Activated T-cell treated with anti-CD3 and anti-CD28 coated beads, Interleukin-2, amount 50 U/mL, for 72 hours (primary cell): ENCODE data around the gene FAM20A. TPM values are rescaled to one million over a fixed set of nuclear protein-coding genes. Genes with fewer than 3 reads are reported as not detected.

Source experiments
- ATAC-seq, 2 donors: fragments of 150-1000 bp; cut with Tn5 transposase; replicated peaks in 1 of 2; 2 replicates each; pipeline ENCODE4 v1.10.0; 2021; ENCODE audit warnings: moderate library complexity in 2 of 2, mild to moderate bottlenecking in 1 of 2
- DNase-seq, 2 donors: peaks; one replicate each; pipeline ENCODE4 v3.0.0; 2021 to 2022; ENCODE audit warnings: mixed read lengths in 1 of 2
- H3K27ac Mint-ChIP-seq: one replicate; pipeline ENCODE4 v1.8.0; 2022; ENCODE audit warnings: mild to moderate bottlenecking, moderate library complexity, mixed read lengths
- H3K27me3 Mint-ChIP-seq: one replicate; pipeline ENCODE4 v1.8.0; 2022; ENCODE audit warnings: low read depth, mixed read lengths
- H3K36me3 Mint-ChIP-seq, 2 donors: one replicate each; pipeline ENCODE4 v1.8.0; 2022; ENCODE audit warnings: mixed read lengths in 2 of 2, mild to moderate bottlenecking in 1 of 2; ENCODE audit not compliant: insufficient read depth in 2 of 2
- H3K4me1 Mint-ChIP-seq: one replicate; pipeline ENCODE4 v1.8.0; 2022; ENCODE audit warnings: low read depth, mixed read lengths
- H3K4me3 Mint-ChIP-seq, 2 donors: one replicate each; pipeline ENCODE4 v1.8.0; 2022; ENCODE audit warnings: mild to moderate bottlenecking in 2 of 2, mixed read lengths in 2 of 2, moderate library complexity in 2 of 2
- H3K9me3 Mint-ChIP-seq, 2 donors: one replicate each; pipeline ENCODE4 v1.8.0; 2022; ENCODE audit warnings: mixed read lengths in 2 of 2
- total RNA-seq, 2 donors: library from RNA; stranded (reverse); gene quantifications; one replicate each; pipeline ENCODE4 v1.2.3, GENCODE V29; 2022

Gene FAM20A
- total RNA-seq, 2 donors from 2014 or later: not detected

- DNase-seq: no peak
- no peaks in the 10 kb centered on the region for H3K36me3 Mint-ChIP-seq
- H3K9me3 Mint-ChIP-seq: no peaks in the 10 kb centered on the region
- H3K27me3 Mint-ChIP-seq: peaks cover 10% of the 10 kb centered on the region
- no peaks in the 10 kb centered on the region for H3K4me1 Mint-ChIP-seq
- ATAC-seq: no peak
- H3K4me3 Mint-ChIP-seq: no peak overlapping the region
- no peak overlapping the region for H3K27ac Mint-ChIP-seq
These were observed 35.3 kb downstream of the FAM20A start for GRCh38 chr17:68565661-68566441.

GRCh38 chr17:68564415-68565111, 36.6 kb downstream of the FAM20A start:
- ATAC-seq (no peak), DNase-seq (no peak)
- Mint-ChIP-seq H3K36me3 (no peaks in the 10 kb centered on the region), H3K27ac (no peak overlapping the region), H3K4me3 (no peak overlapping the region), H3K9me3 (no peaks in the 10 kb centered on the region), H3K4me1 (no peaks in the 10 kb centered on the region), H3K27me3 (peaks cover 10% of the 10 kb centered on the region)

GRCh38 chr17:68562736-68563135, 38.4 kb downstream of the FAM20A start:
- Mint-ChIP-seq H3K9me3 (no peaks in the 10 kb centered on the region), H3K36me3 (no peaks in the 10 kb centered on the region), H3K4me3 (no peak overlapping the region), H3K27me3 (peaks cover 10% of the 10 kb centered on the region), H3K4me1 (no peaks in the 10 kb centered on the region), H3K27ac (no peak overlapping the region)
- no peak for ATAC-seq
- no peak for DNase-seq

DNA sequence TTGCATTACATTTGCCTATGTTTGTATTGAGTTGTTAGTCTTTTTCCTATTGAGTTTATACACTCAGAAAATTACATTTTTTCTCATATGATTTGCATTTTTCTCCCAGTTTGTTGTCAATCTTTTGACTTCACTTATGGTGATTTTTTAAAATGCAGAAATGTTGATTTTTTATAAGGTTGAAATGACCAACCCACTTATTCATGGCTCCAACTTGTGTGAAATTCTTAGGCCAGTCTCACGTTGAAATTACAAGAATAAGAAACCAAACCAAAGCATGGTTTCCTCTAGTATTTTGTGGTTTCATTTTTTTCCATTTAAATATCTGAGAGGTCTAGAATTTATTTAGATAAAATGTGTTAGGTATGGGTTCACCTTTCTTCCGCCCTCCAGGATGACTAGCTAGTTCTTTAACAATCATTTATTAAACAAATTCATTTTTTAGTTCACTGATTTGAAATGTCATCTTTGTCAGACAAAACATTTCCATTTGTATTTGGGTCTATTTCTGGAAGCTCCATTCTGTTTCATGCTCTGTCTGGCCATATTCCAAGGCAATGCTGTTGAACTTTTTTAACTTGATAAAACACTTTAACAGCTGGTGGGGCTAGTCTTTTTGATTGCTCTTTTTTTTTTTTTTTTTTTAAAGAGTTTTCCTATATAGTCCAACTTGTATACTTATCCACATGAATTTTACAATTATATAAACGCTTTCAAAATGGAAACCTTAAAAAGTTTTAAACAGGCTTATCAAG, 40.0 kb downstream of the FAM20A start:
- Mint-ChIP-seq H3K27ac (no peak overlapping the region), H3K4me1 (no peaks in the 10 kb centered on the region), H3K36me3 (no peaks in the 10 kb centered on the region), H3K9me3 (no peaks in the 10 kb centered on the region), H3K27me3 (peaks cover 8% of the 10 kb centered on the region), H3K4me3 (no peak overlapping the region)
- ATAC-seq: no peak
- DNase-seq: no peak

DNA sequence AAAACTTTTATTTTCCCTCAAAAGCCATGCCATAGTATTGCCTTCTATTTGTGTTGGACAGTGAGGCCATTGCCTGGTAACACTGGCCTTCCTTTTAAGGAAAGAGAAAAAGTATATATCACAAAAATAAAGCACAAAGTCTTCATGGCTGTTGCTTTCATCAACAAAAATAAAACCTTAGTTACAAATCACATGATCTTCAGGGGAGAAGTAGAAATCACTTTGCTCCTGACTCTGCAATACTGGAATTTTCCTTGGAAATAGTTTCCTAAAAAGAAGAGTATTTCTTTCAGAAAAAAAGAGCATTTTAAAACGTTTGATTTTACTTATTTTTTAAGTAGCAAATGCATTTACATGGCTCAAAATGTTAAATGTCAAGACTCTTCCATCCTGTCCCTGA, 41.9 kb downstream of the FAM20A start:
- Mint-ChIP-seq H3K27ac (no peak overlapping the region), H3K27me3 (no peaks in the 10 kb centered on the region), H3K4me3 (no peak overlapping the region), H3K36me3 (no peaks in the 10 kb centered on the region), H3K9me3 (peaks cover 0 to 1% of the 10 kb centered on the region in 2 donors), H3K4me1 (no peaks in the 10 kb centered on the region)
- no peak for DNase-seq
- ATAC-seq: no peak

DNA sequence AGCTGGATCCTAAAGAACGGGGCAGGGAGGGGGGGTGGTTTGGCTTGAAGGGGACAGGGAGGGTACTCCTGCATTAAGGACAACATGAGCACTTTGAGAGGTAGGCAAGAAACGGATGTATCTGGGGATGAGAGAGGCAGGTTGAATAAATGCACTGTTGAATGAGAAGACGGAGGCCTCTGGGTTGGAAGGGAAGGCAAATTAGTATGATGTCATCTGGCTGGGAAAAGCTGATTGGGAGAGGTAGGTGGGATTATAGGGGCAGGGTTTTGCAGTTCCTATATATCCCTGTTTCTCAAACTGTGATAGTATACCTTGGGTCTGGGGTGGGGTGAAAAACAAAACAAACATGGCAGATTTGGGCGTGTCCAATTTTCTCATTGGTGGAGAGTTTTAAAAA, 44.6 kb downstream of the FAM20A start:
- no peak for DNase-seq
- Mint-ChIP-seq H3K4me3 (no peak overlapping the region), H3K27ac (no peak overlapping the region), H3K36me3 (no peaks in the 10 kb centered on the region), H3K27me3 (no peaks in the 10 kb centered on the region), H3K9me3 (peaks cover 0 to 1% of the 10 kb centered on the region in 2 donors), H3K4me1 (no peaks in the 10 kb centered on the region)
- no peak for ATAC-seq

DNA sequence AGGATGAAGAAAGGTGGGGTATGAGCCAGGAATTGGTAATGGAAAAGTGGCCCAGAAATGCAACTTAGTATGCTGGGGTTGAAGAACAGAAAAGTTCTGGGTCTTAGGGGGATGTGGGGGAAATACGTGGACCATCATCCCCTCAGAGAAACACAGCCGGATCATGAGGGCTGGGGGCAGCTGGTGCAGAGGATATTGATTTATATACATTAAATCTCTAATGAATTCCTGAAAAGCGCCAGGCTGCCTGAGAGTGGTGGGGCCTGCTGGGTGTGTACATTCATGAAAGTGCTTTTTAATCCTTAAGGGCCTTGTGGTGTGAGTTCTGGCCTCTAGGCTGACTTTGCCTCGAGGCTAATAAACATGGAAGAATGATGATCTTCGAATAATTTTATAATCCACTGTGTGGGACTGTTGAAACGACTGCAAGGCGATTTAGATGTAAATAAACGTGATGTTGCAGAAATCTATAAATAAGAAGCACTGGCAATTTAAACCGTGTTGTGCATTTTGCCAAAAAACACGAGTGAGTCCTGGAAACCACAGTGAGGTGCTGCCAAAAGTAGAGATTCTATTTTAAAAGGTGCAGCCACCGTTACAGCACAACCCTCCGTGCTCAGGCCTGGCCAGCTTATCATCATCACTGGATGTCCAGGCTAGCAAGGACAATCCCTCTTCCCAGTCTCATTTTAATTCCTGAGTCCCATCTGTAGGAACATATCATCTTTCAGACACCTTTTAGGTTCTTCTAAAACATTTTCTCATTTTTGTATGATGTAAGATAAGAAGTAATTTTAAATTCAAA, 56.9 kb downstream of the FAM20A start:
- Mint-ChIP-seq H3K9me3 (peaks cover 0 to 2% of the 10 kb centered on the region in 2 donors), H3K27ac (no peak overlapping the region), H3K4me1 (no peaks in the 10 kb centered on the region), H3K4me3 (no peak overlapping the region), H3K27me3 (no peaks in the 10 kb centered on the region), H3K36me3 (peaks cover 0 to 2% of the 10 kb centered on the region in 2 donors)
- ATAC-seq (no peak), DNase-seq (no peak)

DNA sequence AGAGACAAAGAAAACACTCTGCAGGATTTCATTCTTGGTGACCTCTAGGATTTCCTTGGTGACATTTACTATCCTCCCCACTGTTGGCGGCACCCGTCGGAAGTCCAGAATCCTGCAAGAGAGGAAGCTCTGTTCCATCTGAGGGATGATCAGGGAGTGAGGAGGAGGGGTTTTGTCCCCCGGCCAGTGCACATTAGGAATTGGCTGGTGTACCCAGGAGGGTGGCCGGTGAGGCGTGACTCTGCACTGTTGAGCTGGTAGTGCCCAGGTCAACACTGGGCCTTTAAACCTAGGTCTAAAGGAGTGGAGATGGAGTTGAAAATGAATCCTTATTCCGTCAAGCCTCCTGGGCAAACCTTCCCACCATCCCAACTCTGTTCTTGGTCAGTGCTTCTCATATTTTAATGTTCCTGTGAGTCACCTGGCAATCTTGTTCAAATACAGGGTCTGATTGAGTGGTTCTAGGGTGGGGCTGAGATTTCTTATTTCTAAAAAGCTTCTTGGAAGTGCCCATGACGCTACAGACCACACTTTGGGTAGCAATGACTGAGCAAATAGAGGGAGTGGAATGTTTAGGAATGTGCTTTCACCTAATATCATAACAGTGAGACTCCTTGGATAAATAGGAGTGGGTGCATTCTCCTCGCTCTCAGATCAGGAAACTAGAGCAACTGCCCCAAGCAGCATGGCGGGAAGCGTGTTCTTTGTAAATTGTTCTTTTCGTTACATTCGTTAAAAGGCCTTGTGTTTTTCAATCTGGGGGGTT, 58.3 kb downstream of the FAM20A start:
- DNase-seq: no peak
- Mint-ChIP-seq H3K9me3 (peaks cover 0 to 2% of the 10 kb centered on the region in 2 donors), H3K36me3 (peaks cover 0 to 2% of the 10 kb centered on the region in 2 donors), H3K27ac (no peak overlapping the region), H3K4me3 (no peak overlapping the region), H3K4me1 (no peaks in the 10 kb centered on the region), H3K27me3 (no peaks in the 10 kb centered on the region)
- no peak for ATAC-seq

DNA sequence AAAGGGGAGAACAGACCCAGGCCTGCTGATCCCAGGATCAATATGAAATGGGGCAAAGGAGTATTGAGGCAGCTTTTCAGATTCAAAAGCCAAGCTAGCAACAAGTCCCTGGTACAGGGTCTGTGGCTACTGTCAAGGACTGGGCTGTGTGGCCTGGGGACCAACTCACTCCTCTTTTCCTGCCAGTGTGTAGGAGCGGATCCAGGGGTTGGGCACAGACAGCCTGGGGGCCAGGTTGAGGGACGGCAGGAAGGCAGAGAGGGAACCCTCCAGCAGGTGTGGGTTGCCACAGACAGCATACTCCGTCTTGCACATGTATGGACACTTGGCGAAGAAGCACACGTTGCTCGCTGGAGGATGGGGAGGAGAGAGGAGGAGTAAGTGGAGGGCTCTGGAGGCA, 59.4 kb downstream of the FAM20A start:
- H3K27ac Mint-ChIP-seq: no peak overlapping the region
- H3K4me1 Mint-ChIP-seq: no peaks in the 10 kb centered on the region
- no peaks in the 10 kb centered on the region for H3K27me3 Mint-ChIP-seq
- H3K36me3 Mint-ChIP-seq: peaks cover 0 to 4% of the 10 kb centered on the region in 2 donors
- no peak for ATAC-seq
- H3K9me3 Mint-ChIP-seq: peaks cover 0 to 2% of the 10 kb centered on the region in 2 donors
- no peak for DNase-seq
- H3K4me3 Mint-ChIP-seq: no peak overlapping the region

- H3K4me1 Mint-ChIP-seq: no peaks in the 10 kb centered on the region
- no peak overlapping the region for H3K27ac Mint-ChIP-seq
- no peak overlapping the region for H3K4me3 Mint-ChIP-seq
- DNase-seq (no peak), ATAC-seq (no peak)
- no peaks in the 10 kb centered on the region for H3K9me3 Mint-ChIP-seq
- H3K27me3 Mint-ChIP-seq: no peaks in the 10 kb centered on the region
- peaks cover 0 to 3% of the 10 kb centered on the region in 2 donors for H3K36me3 Mint-ChIP-seq
These were observed 60.2 kb downstream of the FAM20A start for GRCh38 chr17:68540981-68541380.

DNA sequence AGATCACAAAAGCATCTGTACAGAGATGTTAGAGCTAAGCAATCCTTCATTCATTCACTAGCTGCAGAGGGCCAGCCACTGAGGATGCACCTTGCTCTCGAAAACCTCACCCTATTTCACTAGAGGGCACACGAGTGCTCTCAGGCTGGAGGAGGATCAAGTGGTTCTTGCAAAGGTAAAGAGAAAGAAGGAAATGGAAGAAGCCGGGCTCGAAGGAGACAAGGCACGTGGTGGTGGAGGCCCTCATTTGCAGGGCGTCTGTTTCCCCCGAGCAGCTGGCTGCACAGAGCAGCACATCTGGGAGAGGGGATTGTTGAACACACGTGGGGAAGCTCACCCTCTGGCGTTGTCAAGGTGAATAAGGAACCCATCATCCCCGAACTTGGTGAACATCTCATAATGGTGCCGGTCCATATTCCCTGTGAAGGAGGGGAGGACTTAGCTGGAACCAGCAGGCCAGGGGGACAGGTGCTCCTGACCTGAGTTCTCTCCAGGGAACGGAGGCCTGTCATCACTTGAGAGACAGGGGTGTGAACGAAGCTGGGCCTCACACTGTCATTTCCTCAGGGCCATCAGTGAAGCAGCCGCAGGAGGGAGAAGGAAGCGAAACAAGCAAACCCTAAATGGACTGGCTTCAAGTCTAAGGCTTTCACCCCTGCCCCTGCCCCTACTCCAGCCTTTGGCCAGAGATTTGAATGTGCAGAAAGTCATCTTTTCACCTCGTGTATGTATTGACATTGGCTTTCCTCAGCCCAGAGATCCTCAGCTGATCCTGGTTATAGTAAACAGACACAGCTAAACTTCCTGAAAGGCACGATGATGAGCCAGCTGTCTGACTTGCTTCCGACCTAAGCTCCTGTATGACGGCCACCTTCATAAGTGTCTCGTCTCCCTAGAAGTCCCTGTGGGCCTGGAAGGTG, 61.4 kb downstream of the FAM20A start:
- Mint-ChIP-seq H3K27me3 (no peaks in the 10 kb centered on the region), H3K4me3 (no peak overlapping the region), H3K9me3 (no peaks in the 10 kb centered on the region), H3K27ac (no peak overlapping the region), H3K4me1 (no peaks in the 10 kb centered on the region), H3K36me3 (peaks cover 2 to 9% of the 10 kb centered on the region in 2 donors)
- no peak for ATAC-seq
- no peak for DNase-seq
